Endothelial cell of umbilical vein (primary cell): ENCODE results near the gene GABPB1. TPM values are rescaled to one million over a fixed set of nuclear protein-coding genes. Genes with fewer than 3 reads are reported as not detected.

Experiments
- BruUV-seq: library from RNA; stranded (reverse); fragments of 400-500 nt; replicated peaks from 2 replicates; lab custom pipeline; 2021; lab: Mats Ljungman, UMichigan
- CTCF ChIA-PET: fragments of 300-600, 350-600 bp; sonication (Branson Sonifier 250); formaldehyde crosslinking; loops from one replicate; lab custom pipeline; 2021; ENCODE audit warnings: antibody characterized with exemption, inconsistent platforms; lab: Charles Lee
- POLR2A ChIA-PET: fragments of 300-600, 350-600 bp; sonication (Branson Sonifier 250); formaldehyde crosslinking; loops from one replicate; lab custom pipeline; 2021; ENCODE audit warnings: antibody characterized with exemption, inconsistent platforms; lab: Charles Lee
- DNase-seq: peaks from one replicate; pipeline ENCODE4 v3.0.0-alpha.2; 2011; ENCODE audit warnings: low read depth, low spot score
- FAIRE-seq: peaks from 2 replicates; lab custom pipeline; 2011; peaks lifted over from hg19 to GRCh38; lab: Jason Lieb, UNC
- H2AFZ ChIP-seq: 2 replicates; pipeline ENCODE4 v1.6.0; 2012; ENCODE audit warnings: low read depth, low read length, control low read depth, inconsistent platforms
- H3K27ac ChIP-seq: 2 replicates; pipeline ENCODE4 v1.5.1; 2011; ENCODE audit warnings: low read depth, mild to moderate bottlenecking, control low read depth, low read length, moderate library complexity; ENCODE audit not compliant: insufficient read depth
- H3K27me3 ChIP-seq, 2 experiments: 2 replicates each; pipeline versions ENCODE4 v1.6.0 to v1.6.1; 2011; ENCODE audit warnings: low read length in 2 of 2, mixed read lengths in 1 of 2; ENCODE audit not compliant: control insufficient read depth in 2 of 2, insufficient read depth in 2 of 2
- H3K36me3 ChIP-seq, 2 experiments: 2 replicates in 1 of 2; 3 replicates in 1 of 2; pipeline ENCODE4 v1.5.1; 2011; ENCODE audit warnings: low read length in 2 of 2, mild to moderate bottlenecking in 1 of 2, moderate library complexity in 1 of 2; ENCODE audit not compliant: control insufficient read depth in 2 of 2, insufficient read depth in 2 of 2; ENCODE audit errors: extremely low read depth in 1 of 2
- H3K4me1 ChIP-seq: 3 replicates; pipeline ENCODE4 v1.5.1; 2011; ENCODE audit warnings: mild to moderate bottlenecking, low read length; ENCODE audit not compliant: control insufficient read depth, insufficient read depth; ENCODE audit errors: extremely low read depth
- H3K4me2 ChIP-seq: 2 replicates; pipeline ENCODE4 v1.6.1; 2011; ENCODE audit warnings: low read length, control low read depth, mixed read lengths; ENCODE audit not compliant: insufficient read depth
- H3K4me3 ChIP-seq, 3 experiments: fragments of 200-600 bp in 1 of 3; sonication (generic), shearing (Covaris generic) in 1 of 3; replicated peaks in 1 of 3; 2 replicates each; pipeline ENCODE4 v1.5.1; 2011 to 2016; ENCODE audit warnings: control low read depth in 3 of 3, low read length in 3 of 3, mild to moderate bottlenecking in 2 of 3, inconsistent platforms in 1 of 3, low read depth in 1 of 3, moderate library complexity in 1 of 3; ENCODE audit not compliant: insufficient read depth in 1 of 3
- H3K79me2 ChIP-seq: 2 replicates; pipeline ENCODE4 v1.6.0; 2012; ENCODE audit warnings: low read length, inconsistent platforms; ENCODE audit not compliant: control insufficient read depth, insufficient read depth
- H3K9ac ChIP-seq: replicated peaks from 2 replicates; pipeline ENCODE3; 2011; ENCODE audit warnings: low read length, control low read depth; ENCODE audit not compliant: insufficient read depth; ENCODE audit errors: extremely low read depth
- H3K9me1 ChIP-seq: replicated peaks from 3 replicates; pipeline ENCODE4 v1.6.0; 2011; ENCODE audit warnings: mild to moderate bottlenecking, low read length; ENCODE audit not compliant: control insufficient read depth, insufficient read depth; ENCODE audit errors: extremely low read depth
- H3K9me3 ChIP-seq: replicated peaks from 2 replicates; pipeline ENCODE4 v1.5.1; 2012; ENCODE audit warnings: low read length, inconsistent platforms; ENCODE audit not compliant: control insufficient read depth, insufficient read depth
- H4K20me1 ChIP-seq: replicated peaks from 2 replicates; pipeline ENCODE3; 2011; ENCODE audit warnings: mild to moderate bottlenecking, low read length; ENCODE audit not compliant: control insufficient read depth, insufficient read depth; ENCODE audit errors: extremely low read depth
- EZH2 ChIP-seq: IDR thresholded peaks from 2 replicates; pipeline ENCODE4 v1.6.1; 2012; ENCODE audit warnings: borderline replicate concordance, low read depth, mild to moderate bottlenecking, moderate library complexity, low read length, inconsistent platforms; ENCODE audit not compliant: severe bottlenecking
- FOS ChIP-seq: IDR thresholded peaks from 2 replicates; pipeline ENCODE4 v1.6.1; 2011; ENCODE audit warnings: mild to moderate bottlenecking, low read length, moderate library complexity, borderline replicate concordance; ENCODE audit not compliant: insufficient read depth
- GATA2 ChIP-seq: IDR thresholded peaks from 2 replicates; pipeline ENCODE4 v1.7.0; 2011; ENCODE audit warnings: low read depth, mild to moderate bottlenecking, moderate library complexity, mixed read lengths, low read length; ENCODE audit not compliant: insufficient read length, insufficient read depth
- JUN ChIP-seq: IDR thresholded peaks from 2 replicates; pipeline ENCODE4 v1.6.1; 2011; ENCODE audit warnings: borderline replicate concordance, low read depth; ENCODE audit not compliant: insufficient read length, insufficient read depth
- MAX ChIP-seq: IDR thresholded peaks from 2 replicates; pipeline ENCODE4 v1.6.1; 2011; ENCODE audit not compliant: insufficient read depth, insufficient read length
- MYC ChIP-seq: IDR thresholded peaks from one replicate; pipeline ENCODE4 v1.6.1; 2011; ENCODE audit warnings: mild to moderate bottlenecking, low read depth, low read length
- POLR2A ChIP-seq: IDR thresholded peaks from 2 replicates; pipeline ENCODE4 v1.6.1; 2012; ENCODE audit warnings: low read depth, mild to moderate bottlenecking, control low read depth, low read length
- POLR2AphosphoS5 ChIP-seq: IDR thresholded peaks from 2 replicates; pipeline ENCODE4 v1.6.1; 2012; ENCODE audit warnings: low read depth, mild to moderate bottlenecking, control low read depth, low read length, moderate library complexity; ENCODE audit not compliant: insufficient read depth
- dilution Hi-C: fragments of 300-500 bp; cut with MboI; formaldehyde crosslinking; loops from one replicate; pipeline ENCODE4 v1.15.0; 2019; ENCODE audit warnings: low sequenced_read_pairs; ENCODE audit not compliant: extremely low pct_ligation_motif_present
- intact Hi-C: fragments of 100-400 bp; cut with micrococcal nuclease; formaldehyde crosslinking; loops from one replicate; pipeline ENCODE4 v1.10.0; 2022
- polyA plus RNA-seq, 4 experiments: library from polyadenylated mRNA; depleted of rRNA in 3 of 4; stranded (reverse) in 3 of 4; unstranded in 1 of 4; fragments of >200 nt; gene quantifications; 2 replicates each; pipeline versions ENCODE4 v1.2.1 to v1.2.3, GENCODE V29; 2011 to 2012; ENCODE audit warnings: missing spikeins in 1 of 4
- total RNA-seq: library from RNA; stranded (reverse); gene quantifications from 2 replicates; pipeline ENCODE4 v1.2.3, GENCODE V29; 2021
- TF ChIP-seq, protein P1 (sequence below), 2 donors: IDR thresholded peaks; 1 replicate in 1 of 2; 2 replicates in 1 of 2; pipeline ENCODE4 v1.5.1; 2011; ENCODE audit warnings: low read length in 2 of 2, mild to moderate bottlenecking in 2 of 2, moderate library complexity in 2 of 2, control low read depth in 1 of 2, inconsistent platforms in 1 of 2, low read depth in 1 of 2; ENCODE audit not compliant: insufficient read depth in 1 of 2; ENCODE audit errors: extremely low read depth in 1 of 2

Gene GABPB1
- total and polyA plus RNA-seq, 2 donors (not counting 3 experiments of a cell fraction or from before 2014, with no cell fraction given): 42.3 to 59.7 TPM

DNA sequence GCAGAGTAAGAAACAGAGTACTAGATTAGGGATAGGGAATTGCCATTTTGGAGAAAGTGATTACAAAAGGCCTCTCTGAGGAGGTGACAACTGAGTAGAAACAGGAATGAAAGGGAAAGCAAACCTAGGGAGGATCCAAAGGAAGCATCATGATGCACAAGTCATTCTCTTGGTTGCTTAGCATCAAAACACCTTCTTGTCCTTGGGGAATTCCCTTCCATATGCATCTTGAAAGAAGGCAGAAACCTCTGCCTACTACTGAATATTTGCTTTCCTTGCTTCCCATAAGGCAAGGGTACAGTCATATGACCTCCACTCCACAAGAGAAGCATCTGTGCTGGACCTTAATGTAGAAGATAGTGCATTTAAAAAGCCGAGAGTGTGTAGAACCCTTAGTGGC, 24.1 kb downstream of the GABPB1 start:
- no peaks in the 10 kb centered on the region for H3K9me1 ChIP-seq
- no peak overlapping the region for H3K4me3 ChIP-seq
- dilution Hi-C loops: no loop called here
- intact Hi-C loops: no loop called here
- H3K4me2 ChIP-seq: no peak overlapping the region
- no peak overlapping the region for H2AFZ ChIP-seq
- BruUV-seq: no TSS peak
- ChIA-PET POLR2A (no interaction called here), CTCF (interaction anchor here (1.0 kb wide), 1 partner anchor 15 kb away, joined by 3 read pairs; no protein-coding TSS in a partner anchor)
- no peak overlapping the region for H3K27ac ChIP-seq
- no peaks in the 10 kb centered on the region for H3K4me1 ChIP-seq
- FAIRE-seq (no peak), DNase-seq (no peak)
- no peak overlapping the region for H3K9ac ChIP-seq
- no peaks in the 10 kb centered on the region for H4K20me1 ChIP-seq
- no peaks in the 10 kb centered on the region for H3K27me3 ChIP-seq
- H3K9me3 ChIP-seq: no peaks in the 10 kb centered on the region
- no peaks in the 10 kb centered on the region for H3K36me3 ChIP-seq
- no peak for TF ChIP-seq POLR2AphosphoS5
- no peak for TF ChIP-seq JUN
- no peak for TF ChIP-seq FOS
- TF ChIP-seq GATA2: no peak
- peaks cover 36% of the 10 kb centered on the region for H3K79me2 ChIP-seq

DNA sequence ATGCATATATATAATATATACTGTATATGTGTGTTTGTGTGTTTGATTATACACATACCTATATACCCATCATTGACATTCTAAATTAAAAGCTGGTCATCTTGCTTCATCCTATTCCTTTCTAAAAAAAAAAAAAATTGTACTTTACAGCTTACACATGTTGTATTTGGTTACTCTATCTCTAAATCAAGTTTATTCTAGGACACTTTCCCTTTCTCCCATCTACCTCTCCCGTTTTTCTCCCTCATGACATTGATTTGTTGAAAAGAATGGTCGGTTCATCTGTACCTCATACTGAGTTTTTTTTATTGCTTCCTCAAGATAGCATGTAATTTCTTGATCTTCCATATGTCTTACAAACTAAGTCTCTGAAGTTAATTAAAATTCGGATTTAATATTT, 26.9 kb downstream of the GABPB1 start:
- dilution Hi-C loops: no loop called here
- POLR2A ChIA-PET: no interaction called here

More for the DNA sequence above, 26.9 kb downstream of the GABPB1 start:
- no TSS peak for BruUV-seq
- DNase-seq: no peak
- TF ChIP-seq GATA2 (no peak), MYC (no peak), EZH2 (no peak), MAX (no peak), POLR2AphosphoS5 (no peak), POLR2A (no peak), JUN (no peak), FOS (no peak)
- TF ChIP-seq, protein P1, sequence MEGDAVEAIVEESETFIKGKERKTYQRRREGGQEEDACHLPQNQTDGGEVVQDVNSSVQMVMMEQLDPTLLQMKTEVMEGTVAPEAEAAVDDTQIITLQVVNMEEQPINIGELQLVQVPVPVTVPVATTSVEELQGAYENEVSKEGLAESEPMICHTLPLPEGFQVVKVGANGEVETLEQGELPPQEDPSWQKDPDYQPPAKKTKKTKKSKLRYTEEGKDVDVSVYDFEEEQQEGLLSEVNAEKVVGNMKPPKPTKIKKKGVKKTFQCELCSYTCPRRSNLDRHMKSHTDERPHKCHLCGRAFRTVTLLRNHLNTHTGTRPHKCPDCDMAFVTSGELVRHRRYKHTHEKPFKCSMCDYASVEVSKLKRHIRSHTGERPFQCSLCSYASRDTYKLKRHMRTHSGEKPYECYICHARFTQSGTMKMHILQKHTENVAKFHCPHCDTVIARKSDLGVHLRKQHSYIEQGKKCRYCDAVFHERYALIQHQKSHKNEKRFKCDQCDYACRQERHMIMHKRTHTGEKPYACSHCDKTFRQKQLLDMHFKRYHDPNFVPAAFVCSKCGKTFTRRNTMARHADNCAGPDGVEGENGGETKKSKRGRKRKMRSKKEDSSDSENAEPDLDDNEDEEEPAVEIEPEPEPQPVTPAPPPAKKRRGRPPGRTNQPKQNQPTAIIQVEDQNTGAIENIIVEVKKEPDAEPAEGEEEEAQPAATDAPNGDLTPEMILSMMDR (IDR thresholded peaks at IDR 0.05; ENCODE audit: extremely low read depth in 1 of 2, insufficient read depth in 1 of 2, low read depth in 1 of 2, low read length in 2 of 2): no peak
- H3K4me2 ChIP-seq: no peak overlapping the region
- no peak overlapping the region for H3K27ac ChIP-seq
- H3K9ac ChIP-seq: no peak overlapping the region
- H3K4me1 ChIP-seq: no peaks in the 10 kb centered on the region
- no peak overlapping the region for H2AFZ ChIP-seq
- H3K79me2 ChIP-seq: peaks cover 39% of the 10 kb centered on the region
- H4K20me1 ChIP-seq: no peaks in the 10 kb centered on the region
- H3K9me1 ChIP-seq: no peaks in the 10 kb centered on the region
- no peaks in the 10 kb centered on the region for H3K36me3 ChIP-seq
- CTCF ChIA-PET: interaction anchor here (1.3 to 2.5 kb wide), 3 partner anchors 9 to 21 kb away, joined by 3 to 13 read pairs (median 4); no protein-coding TSS in a partner anchor
- no peak for FAIRE-seq
- intact Hi-C loops: no loop called here
- H3K27me3 ChIP-seq: no peaks in the 10 kb centered on the region
- H3K9me3 ChIP-seq: no peaks in the 10 kb centered on the region
- H3K4me3 ChIP-seq: no peak overlapping the region
